ENCODE measurements around the gene MAGI1. TPM values are rescaled to one million over a fixed set of nuclear protein-coding genes. Genes with fewer than 3 reads are reported as not detected.
A peak's percentile ranks its signal among the peaks of the same experiment; 100 is the strongest.

The MAGI1 gene
- total RNA-seq, 2 donors from 2014 or later, result 0.39 TPM; not detected in 1

DNA sequence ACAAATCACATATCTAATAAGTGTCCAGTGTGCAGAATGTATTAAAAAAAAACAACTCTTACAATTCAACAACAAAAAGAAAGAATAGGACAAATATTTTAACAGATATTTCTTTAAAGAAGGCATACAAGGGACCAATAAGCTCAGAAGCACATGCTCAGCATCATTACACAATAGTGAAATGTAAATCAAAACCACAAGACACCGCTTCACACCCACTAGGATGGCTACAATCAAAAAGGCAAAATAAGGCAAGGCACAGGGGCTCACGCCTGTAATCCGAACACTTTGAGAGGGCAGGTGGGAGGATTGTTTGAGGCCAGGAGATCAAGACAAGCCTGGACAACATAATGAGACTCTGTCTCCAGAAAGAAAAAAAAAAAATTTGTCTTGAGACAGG, 255.6 kb downstream of the MAGI1 start:
- ATAC-seq (no peak), DNase-seq (ENCODE audit: low spot score in 2 of 2) (no peak)
- Mint-ChIP-seq H3K36me3 (no peaks in the 10 kb centered on the region), H3K9me3 (peaks cover 0 to 3% of the 10 kb centered on the region in 2 donors), H3K27ac (no peak overlapping the region)

DNA sequence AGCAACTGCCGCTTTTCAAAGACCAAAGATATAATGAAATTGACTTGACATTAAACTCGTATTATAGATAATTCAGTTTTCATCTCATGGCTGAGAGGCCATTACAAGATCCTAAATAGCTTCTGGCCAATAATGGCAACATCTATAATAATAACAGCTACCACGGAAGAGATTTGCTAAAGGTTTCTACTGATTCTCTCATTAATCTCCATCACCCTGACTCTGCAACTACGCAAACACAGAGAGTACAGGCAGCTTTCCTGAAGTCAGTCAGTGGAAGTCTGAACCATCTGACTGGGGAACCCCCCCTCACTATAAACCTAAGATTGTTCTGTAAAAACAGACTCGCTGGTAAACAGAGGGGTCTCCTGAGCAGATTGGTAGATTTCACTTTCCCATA, 257.1 kb downstream of the MAGI1 start:
- ATAC-seq, result no peak
- Mint-ChIP-seq H3K9me3 (no peaks in the 10 kb centered on the region), H3K27ac (no peak overlapping the region), H3K36me3 (no peaks in the 10 kb centered on the region)
- DNase-seq (ENCODE audit: low spot score in 2 of 2), result no peak

DNA sequence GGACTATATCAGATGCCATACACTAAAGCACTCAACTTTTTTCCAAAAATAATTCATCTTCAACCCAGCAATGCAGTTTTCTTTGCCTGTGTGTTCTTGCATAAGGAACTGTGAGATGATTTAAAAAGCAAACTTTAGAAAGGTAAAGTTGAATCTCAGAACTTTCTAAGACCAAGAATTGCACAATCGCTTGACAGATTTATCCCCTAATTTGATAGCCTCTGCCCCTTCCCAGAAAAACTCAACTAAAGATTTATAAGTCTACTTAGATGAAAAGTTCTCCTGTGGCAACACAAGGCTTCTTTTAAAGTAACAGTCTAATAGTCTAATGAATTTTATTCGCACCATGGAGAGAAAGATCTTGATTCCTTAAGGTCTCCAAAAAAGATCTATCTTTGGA, 259.3 kb downstream of the MAGI1 start:
- H3K9me3 Mint-ChIP-seq, result no peaks in the 10 kb centered on the region
- H3K36me3 Mint-ChIP-seq, result no peaks in the 10 kb centered on the region
- no peak for DNase-seq (ENCODE audit: low spot score in 2 of 2)
- no peak for ATAC-seq
- no peak overlapping the region for H3K27ac Mint-ChIP-seq

DNA sequence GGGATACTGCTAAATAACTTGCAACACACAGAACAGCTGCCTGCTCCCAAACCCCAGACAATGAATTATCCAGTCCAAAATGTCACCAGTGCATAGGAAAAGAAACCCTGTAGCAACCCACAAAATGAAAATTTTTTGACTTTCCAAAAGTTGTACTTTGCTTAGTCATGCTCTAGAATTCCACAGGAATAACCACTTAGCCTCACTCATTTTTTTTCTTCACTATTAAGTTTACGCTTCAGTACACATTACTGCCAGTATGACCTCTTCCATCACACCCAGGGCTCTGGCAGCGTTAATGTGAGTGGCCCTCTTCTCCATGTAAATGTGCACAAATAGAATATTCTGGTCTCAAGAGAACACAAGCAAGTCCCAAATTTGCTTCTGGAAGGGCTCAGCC, 259.8 kb downstream of the MAGI1 start:
- DNase-seq (ENCODE audit: low spot score in 2 of 2) (no peak), ATAC-seq (no peak)
- Mint-ChIP-seq H3K9me3 (no peaks in the 10 kb centered on the region), H3K36me3 (no peaks in the 10 kb centered on the region), H3K27ac (no peak overlapping the region)

DNA sequence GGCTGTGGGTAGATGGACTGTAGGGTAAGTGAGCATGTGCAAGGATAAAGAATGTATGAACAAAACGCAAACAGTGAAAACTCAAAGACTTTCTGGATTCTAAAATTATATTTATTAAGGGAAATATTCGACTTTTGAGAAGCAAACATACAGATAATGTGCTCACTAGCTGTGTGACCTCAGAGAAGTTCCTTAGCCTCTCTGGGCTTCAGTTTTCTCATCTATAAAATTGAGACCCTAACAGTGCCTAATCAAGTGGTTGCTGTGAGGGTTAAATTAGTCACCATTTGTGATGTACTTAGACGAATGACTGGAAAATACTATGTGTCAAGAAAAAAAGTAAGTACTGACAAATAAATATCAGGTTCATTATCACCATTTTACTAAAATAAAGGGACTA, 261.7 kb downstream of the MAGI1 start:
- no peaks in the 10 kb centered on the region for H3K9me3 Mint-ChIP-seq
- DNase-seq (ENCODE audit: low spot score in 2 of 2) (no peak), ATAC-seq (no peak)
- no peaks in the 10 kb centered on the region for H3K36me3 Mint-ChIP-seq
- no peak overlapping the region for H3K27ac Mint-ChIP-seq

DNA sequence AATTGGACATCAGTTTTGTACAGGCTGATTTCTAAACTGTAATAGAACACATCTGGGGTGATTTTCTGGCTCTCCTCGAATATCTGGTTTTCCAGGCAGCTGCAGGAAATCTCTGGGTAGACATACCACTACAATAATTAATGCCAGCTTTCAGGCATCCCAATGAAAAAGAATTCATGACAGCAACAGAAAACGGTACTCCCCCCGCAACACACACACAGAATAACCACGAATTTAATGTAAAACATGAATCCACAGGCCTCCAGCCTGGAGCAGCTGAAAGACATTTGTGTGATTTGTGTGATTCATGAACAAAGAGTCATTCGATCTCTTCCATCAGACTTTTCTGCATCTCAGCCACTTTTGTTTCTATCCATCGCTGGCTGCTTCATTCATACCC, 262.2 kb downstream of the MAGI1 start:
- ATAC-seq, result no peak
- no peak for DNase-seq (ENCODE audit: low spot score in 2 of 2)
- H3K36me3 Mint-ChIP-seq, result no peaks in the 10 kb centered on the region
- no peaks in the 10 kb centered on the region for H3K9me3 Mint-ChIP-seq
- H3K27ac Mint-ChIP-seq, result no peak overlapping the region

DNA sequence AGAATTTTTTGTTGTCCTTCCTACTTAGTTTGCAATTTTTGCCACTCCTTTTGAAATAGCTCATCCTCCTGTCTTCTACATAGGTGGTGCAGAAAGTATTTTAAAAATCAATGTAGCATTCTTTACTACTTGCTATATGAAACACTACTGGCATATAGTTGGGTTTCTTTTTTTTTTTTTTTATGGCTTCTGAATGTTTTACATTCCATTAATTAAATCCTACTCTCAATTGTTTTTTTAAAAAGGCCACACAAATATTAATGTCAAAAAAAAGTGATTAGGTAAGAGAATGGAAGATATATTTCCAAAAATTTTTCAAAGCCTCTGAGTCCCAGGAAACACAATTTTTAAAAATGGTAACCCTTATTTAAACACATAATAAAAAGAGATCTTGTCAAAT, 262.6 kb downstream of the MAGI1 start:
- no peak for DNase-seq (ENCODE audit: low spot score in 2 of 2)
- Mint-ChIP-seq H3K27ac (no peak overlapping the region), H3K9me3 (no peaks in the 10 kb centered on the region), H3K36me3 (no peaks in the 10 kb centered on the region)
- no peak for ATAC-seq

DNA sequence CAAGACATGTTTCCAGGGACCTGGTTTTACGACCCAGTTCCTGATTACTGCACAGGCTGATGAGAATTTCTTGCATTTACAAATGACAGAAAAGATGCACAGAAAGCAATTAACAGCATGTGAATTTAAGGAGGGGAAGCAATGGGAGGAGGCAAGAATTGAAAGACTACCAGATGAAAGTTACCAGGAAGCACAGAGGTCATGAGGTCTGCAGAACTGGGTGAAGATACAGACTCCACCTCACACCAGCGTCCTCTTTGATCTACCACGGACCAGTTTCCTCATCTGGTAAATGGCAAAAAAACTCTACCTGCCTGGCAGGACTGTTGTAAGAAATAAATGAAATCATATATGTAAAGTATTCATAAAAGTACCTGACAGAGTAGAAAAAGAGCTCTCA, 266.0 kb downstream of the MAGI1 start:
- Mint-ChIP-seq H3K9me3 (no peaks in the 10 kb centered on the region), H3K36me3 (no peaks in the 10 kb centered on the region), H3K27ac (no peak overlapping the region)
- ATAC-seq (no peak), DNase-seq (ENCODE audit: low spot score in 2 of 2) (no peak)

DNA sequence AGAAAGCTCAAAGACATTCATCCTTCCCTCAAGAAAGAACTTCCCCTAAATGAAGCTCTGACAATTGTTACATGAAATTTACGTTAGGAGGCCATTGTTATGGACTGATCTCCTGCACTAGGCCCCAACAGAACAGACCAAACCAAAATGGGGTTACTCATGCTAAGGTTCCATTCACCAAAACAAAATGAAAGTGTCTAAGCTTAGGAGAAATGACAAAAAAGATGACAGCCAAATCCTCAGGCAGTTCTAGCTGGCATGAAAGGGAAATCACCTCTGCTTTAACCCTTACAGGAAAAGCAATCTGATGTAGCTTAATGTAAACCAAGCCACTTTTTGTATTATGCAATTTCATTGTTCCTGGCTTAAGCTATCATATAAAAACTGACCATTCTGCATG, 271.2 kb downstream of the MAGI1 start:
- DNase-seq (ENCODE audit: low spot score in 2 of 2) (no peak), ATAC-seq (no peak)
- Mint-ChIP-seq H3K9me3 (no peaks in the 10 kb centered on the region), H3K36me3 (no peaks in the 10 kb centered on the region), H3K27ac (no peak overlapping the region)

DNA sequence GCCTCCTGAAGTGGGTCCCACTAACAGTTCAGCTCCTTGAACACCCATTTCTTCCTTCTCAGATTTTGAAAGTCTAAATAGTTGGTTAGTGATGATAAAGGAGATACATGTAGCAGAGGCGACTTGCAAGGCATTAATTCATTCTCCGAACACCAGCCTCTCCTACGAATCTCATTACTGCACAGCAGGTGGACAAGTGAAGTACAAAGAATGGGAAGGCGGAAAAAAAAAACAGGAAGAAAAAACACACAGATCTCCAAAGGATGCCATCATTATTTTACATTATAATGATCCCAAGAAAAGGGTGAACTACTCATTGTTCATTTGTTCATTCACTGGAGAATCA, 276.5 kb downstream of the MAGI1 start:
- ATAC-seq (no peak), DNase-seq (ENCODE audit: low spot score in 2 of 2) (no peak)
- Mint-ChIP-seq H3K27ac (no peak overlapping the region), H3K36me3 (no peaks in the 10 kb centered on the region), H3K9me3 (no peaks in the 10 kb centered on the region)

DNA sequence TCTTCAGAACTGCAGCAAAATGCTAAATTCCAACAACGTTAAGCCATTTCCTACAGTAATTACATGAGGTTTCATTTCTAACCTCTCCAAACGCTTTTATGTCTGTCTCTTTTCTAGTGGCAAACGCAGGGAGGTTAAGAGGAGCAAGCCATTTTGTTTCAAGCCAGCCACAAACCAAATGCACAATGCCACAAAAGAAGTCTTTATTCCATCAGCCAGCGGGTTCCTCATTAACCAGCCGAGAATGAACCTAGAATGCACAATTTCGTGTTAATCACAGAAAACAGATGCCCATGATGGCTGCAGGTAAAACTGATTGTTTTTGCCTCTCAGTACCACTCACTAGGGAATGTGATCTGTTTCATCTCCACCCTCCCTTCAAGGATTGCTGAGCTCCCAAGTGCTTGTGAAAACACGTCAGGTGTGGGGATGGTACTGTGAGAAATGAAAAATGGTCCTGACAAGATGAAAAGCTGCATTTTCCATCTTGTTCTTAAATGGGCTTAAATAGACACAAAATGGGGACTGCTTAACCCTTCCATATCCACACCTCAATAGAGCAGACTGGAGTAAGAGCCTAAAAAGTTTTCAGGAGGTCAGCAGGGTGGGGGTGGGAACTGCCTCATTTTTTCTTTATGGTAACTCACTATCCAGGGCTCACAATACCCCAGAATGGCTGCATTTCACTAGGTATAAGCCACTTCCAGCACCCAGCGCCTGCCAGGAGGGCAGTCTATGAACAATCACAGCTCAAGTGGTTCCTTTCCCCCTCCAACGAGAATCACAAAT, 277.1 kb downstream of the MAGI1 start:
- no peaks in the 10 kb centered on the region for H3K9me3 Mint-ChIP-seq
- ATAC-seq (no peak), DNase-seq (ENCODE audit: low spot score in 2 of 2) (no peak)
- no peak overlapping the region for H3K27ac Mint-ChIP-seq
- H3K36me3 Mint-ChIP-seq, result no peaks in the 10 kb centered on the region

DNA sequence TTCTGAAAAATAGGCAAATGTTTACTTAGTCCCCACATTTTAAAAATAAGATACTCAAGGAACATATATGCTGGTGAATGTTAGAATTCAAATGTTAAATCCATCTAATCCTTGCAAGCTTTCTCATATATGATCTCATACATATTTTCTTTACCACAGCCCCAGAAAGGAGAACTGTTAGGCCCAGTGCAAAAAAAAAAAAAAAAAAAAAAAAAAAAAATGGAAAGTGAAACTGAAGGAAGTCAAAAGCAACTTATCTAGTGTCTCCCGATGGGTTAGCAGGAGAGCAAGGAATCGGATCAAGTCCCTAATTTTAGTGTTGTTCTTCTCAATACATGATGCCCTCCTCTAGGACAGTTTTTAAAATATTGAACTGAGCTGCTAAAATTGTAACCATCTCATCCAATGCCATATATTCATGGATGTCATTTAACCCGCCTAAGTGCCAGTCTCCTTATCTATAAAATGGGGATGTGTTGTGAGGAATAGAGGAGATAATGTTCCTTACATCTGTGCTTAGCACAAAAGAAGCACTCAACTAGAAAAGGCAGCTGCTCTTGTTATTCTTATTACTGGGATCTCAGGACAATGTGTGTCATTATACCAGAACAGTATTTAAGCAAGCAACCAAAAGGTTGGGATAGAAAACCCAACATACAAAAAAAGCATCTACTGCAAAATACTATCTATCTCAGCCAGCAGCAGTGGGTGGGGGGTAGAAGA, 279.7 kb downstream of the MAGI1 start:
- ATAC-seq (no peak), DNase-seq (ENCODE audit: low spot score in 2 of 2) (no peak)
- no peak overlapping the region for H3K27ac Mint-ChIP-seq
- H3K9me3 Mint-ChIP-seq, result no peaks in the 10 kb centered on the region
- H3K36me3 Mint-ChIP-seq, result no peaks in the 10 kb centered on the region

DNA sequence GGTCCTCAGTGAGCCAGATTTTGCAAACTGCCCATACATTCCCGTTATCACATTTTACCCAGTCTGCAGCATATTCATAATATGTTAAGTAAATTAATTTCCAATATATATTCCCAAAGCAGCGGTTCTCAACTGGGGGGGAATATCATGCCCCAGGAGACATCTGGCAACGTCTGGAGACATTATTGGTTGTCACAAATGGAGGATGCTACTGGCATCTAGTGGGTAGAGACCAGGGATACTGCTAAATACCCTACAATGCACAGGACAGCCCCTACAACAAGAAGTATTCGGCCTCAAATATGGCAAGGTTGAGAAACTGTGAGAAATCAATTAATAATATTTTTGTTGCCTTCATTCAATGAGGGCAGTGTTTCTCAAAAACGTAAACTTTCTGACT, 280.3 kb downstream of the MAGI1 start:
- no peaks in the 10 kb centered on the region for H3K9me3 Mint-ChIP-seq
- H3K27ac Mint-ChIP-seq, result no peak overlapping the region
- DNase-seq (ENCODE audit: low spot score in 2 of 2) (no peak), ATAC-seq (no peak)
- H3K36me3 Mint-ChIP-seq, result no peaks in the 10 kb centered on the region

DNA sequence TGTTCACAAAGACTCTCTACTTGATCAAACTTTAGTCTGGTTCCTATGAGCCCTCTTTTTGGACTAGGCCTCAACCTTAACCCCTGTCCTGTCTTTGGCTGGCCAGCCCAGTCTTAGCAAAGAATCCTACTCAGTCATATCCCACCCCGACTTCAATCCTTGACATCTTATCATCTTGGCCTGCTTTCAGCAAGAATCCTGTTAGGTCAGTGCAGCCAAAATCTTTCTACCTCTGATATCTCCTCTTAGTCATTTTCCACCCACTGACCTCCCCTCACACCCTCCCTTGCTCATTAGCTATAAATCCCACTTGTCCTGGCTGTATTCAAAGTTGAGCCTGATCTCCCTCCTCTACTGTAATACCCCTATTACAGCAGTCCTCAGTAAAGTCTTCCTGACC, 286.1 kb downstream of the MAGI1 start:
- ATAC-seq, result no peak
- H3K9me3 Mint-ChIP-seq, result no peaks in the 10 kb centered on the region
- H3K27ac Mint-ChIP-seq, result no peak overlapping the region
- no peaks in the 10 kb centered on the region for H3K36me3 Mint-ChIP-seq
- DNase-seq (ENCODE audit: low spot score in 2 of 2), result no peak

DNA sequence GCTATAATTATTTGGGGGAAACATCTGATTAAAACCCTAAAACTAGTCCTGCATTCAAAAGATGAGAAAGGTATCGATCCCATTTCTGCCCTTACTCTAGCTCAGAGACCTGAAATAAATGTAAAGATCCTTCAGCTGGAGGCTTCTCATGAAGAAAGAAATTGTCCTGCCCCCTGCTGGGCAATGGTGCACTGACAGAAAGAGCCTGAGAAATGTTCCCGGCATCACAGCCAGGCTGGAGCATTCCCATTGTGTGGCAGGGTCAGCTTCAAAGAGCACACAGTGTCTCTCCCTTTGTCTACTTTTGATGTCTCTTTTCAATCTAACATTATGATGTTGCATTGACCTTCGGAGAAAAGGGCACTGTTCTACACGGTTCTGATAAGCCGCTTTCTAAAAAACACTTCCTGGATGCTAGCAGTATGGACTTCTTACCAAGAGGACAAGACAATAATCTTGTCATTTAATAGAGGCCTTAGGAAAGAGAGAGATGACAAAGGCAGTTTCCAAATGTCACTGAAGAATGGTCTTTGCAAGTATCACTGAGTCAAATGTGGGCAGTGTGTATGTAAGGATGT, 287.5 kb downstream of the MAGI1 start:
- DNase-seq (ENCODE audit: low spot score in 2 of 2) (peak in 1 of 2 donors; percentile 4), ATAC-seq (no peak)
- Mint-ChIP-seq H3K27ac (no peak overlapping the region), H3K9me3 (no peaks in the 10 kb centered on the region), H3K36me3 (no peaks in the 10 kb centered on the region)

DNA sequence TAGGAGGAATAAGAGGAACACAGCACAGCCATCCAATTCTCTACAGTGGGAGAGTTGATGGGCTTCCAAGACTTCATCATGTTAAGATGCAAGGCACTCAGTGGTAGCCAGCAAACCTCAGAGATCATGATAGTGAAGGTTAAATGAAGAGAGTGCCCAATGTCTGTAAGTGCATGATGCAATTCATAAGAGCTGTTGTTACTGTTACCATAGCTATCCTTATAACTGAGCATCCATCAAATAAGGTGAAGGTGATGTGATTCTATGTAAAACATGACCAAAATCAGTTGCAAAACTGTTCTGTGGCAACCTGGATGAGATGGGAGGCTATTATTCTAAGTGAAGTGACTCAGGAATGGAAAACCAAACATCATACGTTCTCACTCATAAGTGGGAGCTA, 289.7 kb downstream of the MAGI1 start:
- DNase-seq (ENCODE audit: low spot score in 2 of 2), result no peak

DNA sequence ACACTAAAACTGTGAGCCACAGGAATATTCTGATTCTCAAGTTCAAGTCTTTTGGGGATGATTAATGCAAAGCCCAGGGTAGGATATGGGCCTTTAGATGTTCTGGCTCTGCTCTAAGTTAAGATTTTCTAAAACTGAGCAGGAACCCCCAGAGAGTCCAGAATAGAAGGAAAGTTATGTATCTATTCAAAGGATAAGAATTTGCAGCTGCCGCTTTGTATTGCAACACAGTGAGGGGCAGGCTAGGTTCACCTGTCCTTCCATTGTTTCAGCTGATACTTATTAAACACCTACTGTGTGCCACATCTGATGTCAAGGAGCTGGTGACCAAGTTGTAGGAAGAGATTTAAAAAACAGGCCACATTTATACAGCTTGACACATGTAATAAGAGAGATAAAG, 290.4 kb downstream of the MAGI1 start:
- no peak for ATAC-seq
- Mint-ChIP-seq H3K9me3 (no peaks in the 10 kb centered on the region), H3K36me3 (no peaks in the 10 kb centered on the region), H3K27ac (no peak overlapping the region)
- no peak for DNase-seq (ENCODE audit: low spot score in 2 of 2)

More for the DNA sequence above, 289.7 kb downstream of the MAGI1 start:
- no peaks in the 10 kb centered on the region for H3K9me3 Mint-ChIP-seq
- no peak for ATAC-seq
- no peak overlapping the region for H3K27ac Mint-ChIP-seq
- no peaks in the 10 kb centered on the region for H3K36me3 Mint-ChIP-seq

DNA sequence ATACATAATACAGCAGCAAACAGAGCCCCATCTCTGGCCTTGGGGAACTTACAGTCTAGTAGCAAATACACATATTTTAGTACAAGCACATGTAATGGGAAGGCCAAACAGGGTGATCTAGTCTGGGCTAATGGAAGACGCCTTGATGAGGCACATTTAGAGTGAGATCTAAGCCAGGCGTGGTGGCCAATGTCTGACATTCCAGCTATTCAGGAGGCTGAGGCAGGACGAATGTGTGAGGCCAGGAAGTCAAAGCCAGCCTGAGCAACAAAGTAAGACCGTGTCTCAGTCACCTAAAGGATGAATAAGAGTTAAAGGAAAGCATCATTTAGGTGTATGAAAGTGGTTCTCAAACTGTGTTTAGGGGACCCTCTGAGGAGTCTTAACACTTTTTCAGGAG, 291.9 kb downstream of the MAGI1 start:
- no peaks in the 10 kb centered on the region for H3K9me3 Mint-ChIP-seq
- no peak for DNase-seq (ENCODE audit: low spot score in 2 of 2)
- no peaks in the 10 kb centered on the region for H3K36me3 Mint-ChIP-seq
- no peak overlapping the region for H3K27ac Mint-ChIP-seq
- ATAC-seq, result no peak
